ENCODE data around the gene GID8. TPM values are rescaled to one million over a fixed set of nuclear protein-coding genes. Genes with fewer than 3 reads are reported as not detected.

The GID8 gene
- total RNA-seq, 1 experiment from 2014 or later: 35.6 TPM

DNA sequence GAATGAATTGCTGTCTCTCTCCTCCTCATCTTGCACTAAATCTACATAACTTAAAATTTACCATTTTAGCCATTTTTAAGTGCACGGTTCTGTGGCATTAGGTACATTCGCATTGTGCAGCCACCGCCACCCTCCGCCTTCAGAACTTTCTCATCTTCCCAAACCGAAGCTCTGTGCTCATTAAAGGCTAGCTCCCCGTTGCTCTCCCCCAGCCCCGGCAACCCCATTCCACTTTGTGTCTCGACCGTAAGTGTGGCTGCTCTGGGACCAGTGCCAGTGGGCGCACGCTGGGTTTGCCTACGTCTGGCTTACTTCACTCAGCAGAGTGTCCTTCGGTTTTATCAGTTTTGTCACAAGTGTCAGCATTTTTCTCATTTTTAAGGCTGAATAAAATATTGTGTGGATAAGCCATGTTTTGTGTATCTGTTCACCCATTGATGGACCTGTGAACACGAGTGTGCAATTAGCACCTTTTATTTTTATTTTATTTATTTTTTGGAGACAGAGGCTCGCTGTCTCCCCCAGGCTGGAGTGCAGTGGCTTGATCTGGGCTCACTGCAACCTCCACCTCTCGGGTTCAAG lies 31.3 kb downstream of the GID8 start:
- no peaks in the 10 kb centered on the region for H3K9me2 ChIP-seq (ENCODE audit: insufficient read depth)
- H3K27ac ChIP-seq (ENCODE audit: low read depth, low read length): no peak overlapping the region
- H2AFZ ChIP-seq (ENCODE audit: low read depth, low read length, poor library complexity, severe bottlenecking): no peak overlapping the region
- peaks cover 5 to 10% of the 10 kb centered on the region in 2 experiments; a peak in 2 of 4 replicates for H3K4me1 ChIP-seq (ENCODE audit: control insufficient read depth in 1 of 2, insufficient read depth in 2 of 2, low read length in 2 of 2)
- no TSS peak for BruUV-seq (replicated peaks)
- ChIA-PET POLR2A (no interaction called here), RAD21 (ENCODE audit: low non-redundant PET in 1 of 2, low total read pairs in 2 of 2, uncharacterized antibody in 2 of 2, unreplicated experiment in 2 of 2) (no interaction called here), CTCF (interaction anchor here (1.6 kb wide), 1 partner anchor 40 kb away, joined by 5 read pairs; no protein-coding TSS in a partner anchor)
- no peak overlapping the region for H3K9ac ChIP-seq (ENCODE audit: low read length)
- 0 out of 4 replicates have a peak, but pooled peaks cover 0 to 4% of the 10 kb centered on the region in 2 experiments for H3K36me3 ChIP-seq (ENCODE audit: control insufficient read depth in 1 of 2, insufficient read depth in 2 of 2, low read length in 2 of 2)
- H3K9me3 ChIP-seq (ENCODE audit: control insufficient read depth in 1 of 2, insufficient read depth in 1 of 2, low read depth in 1 of 2, low read length in 2 of 2): no peaks in the 10 kb centered on the region
- H4K20me1 ChIP-seq (ENCODE audit: insufficient read depth): no peaks in the 10 kb centered on the region
- intact Hi-C loops (cut with micrococcal nuclease): no loop called here
- no peak for DNase-seq (ENCODE audit: low read depth, low spot score)
- H3K27me3 ChIP-seq (ENCODE audit: insufficient read depth, low read length): no peaks in the 10 kb centered on the region
- no peak for ATAC-seq
- H3K4me2 ChIP-seq (ENCODE audit: low read length): no peak overlapping the region
- TF ChIP-seq CEBPB (IDR thresholded peaks at IDR 0.05; ENCODE audit: low read depth) (no peak), JUND (IDR thresholded peaks at IDR 0.05) (no peak), EZH2phosphoT487 (IDR thresholded peaks at IDR 0.05; ENCODE audit: borderline replicate concordance) (no peak), ELF1 (IDR thresholded peaks at IDR 0.05; ENCODE audit: borderline replicate concordance, low read depth) (no peak), SRF (IDR thresholded peaks at IDR 0.05; ENCODE audit: low read depth) (no peak), EZH2 (IDR thresholded peaks at IDR 0.05) (no peak), EGR1 (IDR thresholded peaks at IDR 0.05; ENCODE audit: low read depth) (no peak), CBX3 (IDR thresholded peaks at IDR 0.05; ENCODE audit: low read depth) (no peak), POLR2AphosphoS5 (IDR thresholded peaks at IDR 0.05; ENCODE audit: low read depth, low read length) (no peak), TCF7L2 (IDR thresholded peaks at IDR 0.05; ENCODE audit: borderline replicate concordance, extremely low read depth, insufficient read depth, insufficient read length) (no peak)
- TF ChIP-seq, protein P1, sequence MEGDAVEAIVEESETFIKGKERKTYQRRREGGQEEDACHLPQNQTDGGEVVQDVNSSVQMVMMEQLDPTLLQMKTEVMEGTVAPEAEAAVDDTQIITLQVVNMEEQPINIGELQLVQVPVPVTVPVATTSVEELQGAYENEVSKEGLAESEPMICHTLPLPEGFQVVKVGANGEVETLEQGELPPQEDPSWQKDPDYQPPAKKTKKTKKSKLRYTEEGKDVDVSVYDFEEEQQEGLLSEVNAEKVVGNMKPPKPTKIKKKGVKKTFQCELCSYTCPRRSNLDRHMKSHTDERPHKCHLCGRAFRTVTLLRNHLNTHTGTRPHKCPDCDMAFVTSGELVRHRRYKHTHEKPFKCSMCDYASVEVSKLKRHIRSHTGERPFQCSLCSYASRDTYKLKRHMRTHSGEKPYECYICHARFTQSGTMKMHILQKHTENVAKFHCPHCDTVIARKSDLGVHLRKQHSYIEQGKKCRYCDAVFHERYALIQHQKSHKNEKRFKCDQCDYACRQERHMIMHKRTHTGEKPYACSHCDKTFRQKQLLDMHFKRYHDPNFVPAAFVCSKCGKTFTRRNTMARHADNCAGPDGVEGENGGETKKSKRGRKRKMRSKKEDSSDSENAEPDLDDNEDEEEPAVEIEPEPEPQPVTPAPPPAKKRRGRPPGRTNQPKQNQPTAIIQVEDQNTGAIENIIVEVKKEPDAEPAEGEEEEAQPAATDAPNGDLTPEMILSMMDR (IDR thresholded peaks at IDR 0.05 in 2 of 3, conservative IDR thresholded peaks at IDR 0.05 in 1 of 3; ENCODE audit: borderline replicate concordance in 1 of 3, insufficient read depth in 1 of 3, low read depth in 2 of 3, low read length in 2 of 3): no peak
- H3K79me2 ChIP-seq (ENCODE audit: insufficient read depth, low read length): no peaks in the 10 kb centered on the region
- no peak overlapping the region for H3K4me3 ChIP-seq (replicated peaks in 1 of 2; ENCODE audit: low read depth in 1 of 2, low read length in 2 of 2)
